Keratinocyte (primary cell): ENCODE results near the gene BDKRB2. TPM values are rescaled to one million over a fixed set of nuclear protein-coding genes. Genes with fewer than 3 reads are reported as not detected.

Experiments used
- DNase-seq: peaks from one replicate; pipeline ENCODE4 v3.0.0-alpha.2; 2011; ENCODE audit warnings: low read depth, missing footprints, low spot score
- FAIRE-seq: peaks from 2 replicates; lab custom pipeline; 2011; peaks lifted over from hg19 to GRCh38; lab: Jason Lieb, UNC
- H2AFZ ChIP-seq: 2 replicates; pipeline ENCODE4 v1.6.0; 2012; ENCODE audit warnings: low read length, control low read depth, inconsistent platforms; ENCODE audit not compliant: control insufficient read depth
- H3K27ac ChIP-seq: 2 replicates; pipeline ENCODE4 v1.5.1; 2011; ENCODE audit warnings: low read length; ENCODE audit not compliant: control insufficient read depth, insufficient read depth
- H3K27me3 ChIP-seq: 3 replicates; pipeline ENCODE4 v1.6.0; 2011; ENCODE audit warnings: low read length; ENCODE audit not compliant: control insufficient read depth, insufficient read depth; ENCODE audit errors: extremely low read depth
- H3K36me3 ChIP-seq, 2 experiments: 2 replicates in 1 of 2; 3 replicates in 1 of 2; pipeline ENCODE4 v1.5.1; 2011; ENCODE audit warnings: low read length in 2 of 2, mild to moderate bottlenecking in 1 of 2; ENCODE audit not compliant: control insufficient read depth in 2 of 2, insufficient read depth in 2 of 2; ENCODE audit errors: extremely low read depth in 1 of 2
- H3K4me1 ChIP-seq: 3 replicates; pipeline ENCODE4 v1.5.1; 2011; ENCODE audit warnings: low read length; ENCODE audit not compliant: control insufficient read depth, insufficient read depth; ENCODE audit errors: extremely low read depth
- H3K4me2 ChIP-seq: 3 replicates; pipeline ENCODE4 v1.6.0; 2011; ENCODE audit warnings: low read depth, low read length; ENCODE audit not compliant: control insufficient read depth, insufficient read depth; ENCODE audit errors: extremely low read depth
- H3K4me3 ChIP-seq, 3 experiments: fragments of 200-600 bp in 1 of 3; sonication (generic) in 1 of 3; 2 replicates in 2 of 3; 3 replicates in 1 of 3; pipeline ENCODE4 v1.5.1; 2011 to 2016; ENCODE audit warnings: low read length in 3 of 3, mild to moderate bottlenecking in 3 of 3, control low read depth in 2 of 3, inconsistent platforms in 1 of 3, low read depth in 1 of 3, mixed read lengths in 1 of 3, mixed run types in 1 of 3, moderate library complexity in 1 of 3; ENCODE audit not compliant: control insufficient read depth in 2 of 3, insufficient read depth in 2 of 3; ENCODE audit errors: extremely low read depth in 1 of 3
- H3K79me2 ChIP-seq: 2 replicates; pipeline ENCODE4 v1.6.0; 2012; ENCODE audit warnings: low read length; ENCODE audit not compliant: control insufficient read depth, insufficient read depth
- H3K9ac ChIP-seq: 3 replicates; pipeline ENCODE4 v1.6.0; 2011; ENCODE audit warnings: low read length; ENCODE audit not compliant: control insufficient read depth, insufficient read depth; ENCODE audit errors: extremely low read depth
- H3K9me1 ChIP-seq: 3 replicates; pipeline ENCODE4 v1.6.0; 2011; ENCODE audit warnings: low read length; ENCODE audit not compliant: control insufficient read depth, insufficient read depth; ENCODE audit errors: extremely low read depth
- H3K9me3 ChIP-seq: 2 replicates; pipeline ENCODE4 v1.5.1; 2012; ENCODE audit warnings: low read depth, low read length; ENCODE audit not compliant: control insufficient read depth
- H4K20me1 ChIP-seq: 3 replicates; pipeline ENCODE4 v1.6.0; 2011; ENCODE audit warnings: low read length; ENCODE audit not compliant: control insufficient read depth, insufficient read depth; ENCODE audit errors: extremely low read depth
- EZH2 ChIP-seq: IDR thresholded peaks from one replicate; pipeline ENCODE4 v1.6.1; 2012; ENCODE audit warnings: inconsistent platforms, mild to moderate bottlenecking, low read length, moderate library complexity
- dilution Hi-C: fragments of 300-500 bp; cut with MboI; formaldehyde crosslinking; loops from one replicate; pipeline ENCODE4 v1.7.0; 2020; ENCODE audit warnings: low sequenced_read_pairs; ENCODE audit not compliant: extremely low pct_ligation_motif_present
- polyA plus RNA-seq, 5 experiments: library from polyadenylated mRNA; depleted of rRNA in 3 of 5; stranded (reverse) in 3 of 5; stranded (forward) in 1 of 5; unstranded in 1 of 5; fragments of >200 nt; gene quantifications; 1 replicate in 1 of 5; 2 replicates in 3 of 5; 3 replicates in 1 of 5; pipeline versions ENCODE4 v1.2.1 to v1.2.3, GENCODE V29; 2011 to 2012; ENCODE audit warnings: missing spikeins in 2 of 5, low read depth in 1 of 5, low replicate concordance in 1 of 5
- TF ChIP-seq, protein P1 (sequence below), 3 experiments: IDR thresholded peaks in 1 of 3; conservative IDR thresholded peaks in 1 of 3; optimal IDR thresholded peaks in 1 of 3; 2 replicates in 2 of 3; 3 replicates in 1 of 3; pipeline versions ENCODE3 to v1.5.1; 2011; ENCODE audit warnings: low read length in 3 of 3, mild to moderate bottlenecking in 3 of 3, moderate library complexity in 2 of 3, control low read depth in 1 of 3, inconsistent platforms in 1 of 3; ENCODE audit not compliant: insufficient read depth in 2 of 3; ENCODE audit errors: extremely low read depth in 1 of 3

The BDKRB2 gene
- polyA plus RNA-seq, 1 donor (not counting 4 experiments of a cell fraction or from before 2014, with no cell fraction given), result 13.2 TPM

DNA sequence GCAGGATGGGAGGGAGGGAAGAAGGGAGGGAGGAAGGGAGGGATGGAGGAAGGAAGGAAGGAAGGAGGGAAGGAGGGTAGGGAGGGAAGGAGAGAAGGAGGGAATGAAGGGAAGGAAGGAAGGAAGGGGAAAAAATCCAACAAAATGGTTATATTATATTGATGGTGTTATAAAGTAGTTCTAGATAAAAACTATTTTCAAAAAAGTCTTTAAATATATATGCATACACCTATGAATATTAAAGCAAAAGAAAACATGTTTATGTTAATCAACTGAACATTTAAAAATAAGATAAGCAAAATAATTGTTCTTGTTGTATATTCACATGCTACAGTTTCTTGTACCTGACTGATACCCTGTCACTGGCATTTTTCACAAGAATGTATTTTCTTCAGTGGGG is 53.3 kb downstream of the BDKRB2 start:
- DNase-seq, result no peak
- no peaks in the 10 kb centered on the region for H3K79me2 ChIP-seq
- H3K4me1 ChIP-seq, result peaks cover 31% of the 10 kb centered on the region
- no peak for TF ChIP-seq EZH2
- TF ChIP-seq, protein P1, sequence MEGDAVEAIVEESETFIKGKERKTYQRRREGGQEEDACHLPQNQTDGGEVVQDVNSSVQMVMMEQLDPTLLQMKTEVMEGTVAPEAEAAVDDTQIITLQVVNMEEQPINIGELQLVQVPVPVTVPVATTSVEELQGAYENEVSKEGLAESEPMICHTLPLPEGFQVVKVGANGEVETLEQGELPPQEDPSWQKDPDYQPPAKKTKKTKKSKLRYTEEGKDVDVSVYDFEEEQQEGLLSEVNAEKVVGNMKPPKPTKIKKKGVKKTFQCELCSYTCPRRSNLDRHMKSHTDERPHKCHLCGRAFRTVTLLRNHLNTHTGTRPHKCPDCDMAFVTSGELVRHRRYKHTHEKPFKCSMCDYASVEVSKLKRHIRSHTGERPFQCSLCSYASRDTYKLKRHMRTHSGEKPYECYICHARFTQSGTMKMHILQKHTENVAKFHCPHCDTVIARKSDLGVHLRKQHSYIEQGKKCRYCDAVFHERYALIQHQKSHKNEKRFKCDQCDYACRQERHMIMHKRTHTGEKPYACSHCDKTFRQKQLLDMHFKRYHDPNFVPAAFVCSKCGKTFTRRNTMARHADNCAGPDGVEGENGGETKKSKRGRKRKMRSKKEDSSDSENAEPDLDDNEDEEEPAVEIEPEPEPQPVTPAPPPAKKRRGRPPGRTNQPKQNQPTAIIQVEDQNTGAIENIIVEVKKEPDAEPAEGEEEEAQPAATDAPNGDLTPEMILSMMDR (optimal IDR thresholded peaks at IDR 0.05 in 1 of 3, IDR thresholded peaks at IDR 0.05 in 1 of 3, conservative IDR thresholded peaks at IDR 0.05 in 1 of 3; ENCODE audit: extremely low read depth in 1 of 3, insufficient read depth in 2 of 3, low read length in 3 of 3), result no peak
- dilution Hi-C loops, result no loop called here
- H3K4me2 ChIP-seq, result no peak overlapping the region
- H3K9ac ChIP-seq, result no peak overlapping the region
- no peaks in the 10 kb centered on the region for H3K9me1 ChIP-seq
- no peaks in the 10 kb centered on the region for H3K9me3 ChIP-seq
- no peaks in the 10 kb centered on the region for H3K36me3 ChIP-seq
- no peak overlapping the region for H2AFZ ChIP-seq
- H3K4me3 ChIP-seq, result no peak overlapping the region
- no peak overlapping the region for H3K27ac ChIP-seq
- no peaks in the 10 kb centered on the region for H4K20me1 ChIP-seq
- FAIRE-seq, result no peak
- H3K27me3 ChIP-seq, result no peaks in the 10 kb centered on the region

DNA sequence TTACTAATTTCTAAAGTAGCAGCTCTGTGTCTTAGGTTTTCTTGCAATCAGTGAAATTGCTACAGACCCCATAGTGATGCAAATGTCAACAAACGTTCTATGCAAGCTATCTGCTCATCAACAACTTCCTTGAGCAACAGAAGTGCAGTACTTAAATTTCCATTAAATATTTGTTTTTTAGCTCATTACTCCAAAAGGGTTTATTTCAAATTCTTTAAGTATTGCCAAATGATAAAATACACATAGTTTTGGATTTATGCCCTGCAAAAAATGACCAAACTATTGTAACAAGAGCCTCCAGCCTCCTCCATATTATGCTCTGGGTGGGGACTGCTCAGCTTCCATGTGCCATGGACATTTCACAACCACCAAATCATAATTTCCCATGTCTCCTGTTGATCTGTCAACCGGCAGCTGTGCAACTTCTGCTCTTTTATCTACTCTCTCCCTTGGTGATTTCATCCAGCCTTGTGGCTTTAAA is 55.7 kb downstream of the BDKRB2 start:
- FAIRE-seq, result no peak
- no peak overlapping the region for H3K4me3 ChIP-seq
- H3K4me2 ChIP-seq, result no peak overlapping the region
- no peaks in the 10 kb centered on the region for H3K9me3 ChIP-seq
- H3K36me3 ChIP-seq, result no peaks in the 10 kb centered on the region
- TF ChIP-seq, protein P1 (optimal IDR thresholded peaks at IDR 0.05 in 1 of 3, IDR thresholded peaks at IDR 0.05 in 1 of 3, conservative IDR thresholded peaks at IDR 0.05 in 1 of 3; ENCODE audit: extremely low read depth in 1 of 3, insufficient read depth in 2 of 3, low read length in 3 of 3), result no peak
- TF ChIP-seq EZH2, result no peak
- H4K20me1 ChIP-seq, result no peaks in the 10 kb centered on the region
- no peak overlapping the region for H3K9ac ChIP-seq
- peaks cover 18% of the 10 kb centered on the region for H3K4me1 ChIP-seq
- H3K9me1 ChIP-seq, result no peaks in the 10 kb centered on the region
- dilution Hi-C loops, result no loop called here
- DNase-seq, result no peak
- no peaks in the 10 kb centered on the region for H3K27me3 ChIP-seq
- H2AFZ ChIP-seq, result no peak overlapping the region
- H3K27ac ChIP-seq, result no peak overlapping the region
- H3K79me2 ChIP-seq, result no peaks in the 10 kb centered on the region
